Measurements from ENCODE around the gene PADI1. TPM values are rescaled to one million over a fixed set of nuclear protein-coding genes. Genes with fewer than 3 reads are reported as not detected.

PADI1 gene
- polyA plus RNA-seq, 2 of the 4 experiments (the other 2 are of a cell fraction): 1.4 to 2.0 TPM

DNA sequence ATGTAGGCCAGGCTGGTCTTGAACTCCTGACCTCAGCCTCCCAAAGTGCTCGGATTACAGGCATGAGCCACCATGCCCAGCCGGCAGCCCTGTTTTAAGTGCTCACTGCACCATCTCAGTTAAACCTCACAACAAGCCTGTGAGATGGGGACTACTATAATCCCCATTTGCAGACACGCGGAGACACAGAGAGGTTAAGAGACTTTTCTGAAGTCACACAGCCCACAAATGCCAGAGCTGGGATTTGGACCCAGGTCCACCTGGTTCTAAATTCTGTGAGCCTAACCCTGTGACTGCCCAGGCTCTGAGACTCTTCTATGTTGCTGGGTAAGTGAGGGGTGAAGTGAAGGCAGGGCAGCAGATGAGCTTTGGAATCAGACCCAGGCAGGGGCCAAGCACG, 6.4 kb downstream of the PADI1 start:
- Histone ChIP-seq H3K4me3 (no peak overlapping the region), H3K27ac (peak overlapping the region in 1 of 2 experiments; percentile 81; a peak in 3 of 6 replicates), H3K4me1 (peaks cover 61% of the 10 kb centered on the region), H3K4me2 (no peak overlapping the region), H3K9me3 (no peaks in the 10 kb centered on the region)
- DNase-seq (ENCODE audit: low read depth in 1 of 2, low spot score in 1 of 2): no peak
- TF ChIP-seq RFX5 (IDR thresholded peaks at IDR 0.05): no peak
- TF ChIP-seq ZFP36 (IDR thresholded peaks at IDR 0.05; ENCODE audit: borderline replicate concordance, partially characterized antibody): peak; percentile 19
- WGBS (ENCODE audit: missing lambda C conversion rate): 89% methylated on average over 5 of the region's 5 CpGs
- no peak for ATAC-seq
- ChIA-PET POLR2A (no interaction called here), CTCF (interaction anchor here (1.0 to 5.0 kb wide), 4 partner anchors 12 to 85 kb away, joined by 5 to 18 read pairs (median 5); no protein-coding TSS in a partner anchor)
- FAIRE-seq: no peak

DNA sequence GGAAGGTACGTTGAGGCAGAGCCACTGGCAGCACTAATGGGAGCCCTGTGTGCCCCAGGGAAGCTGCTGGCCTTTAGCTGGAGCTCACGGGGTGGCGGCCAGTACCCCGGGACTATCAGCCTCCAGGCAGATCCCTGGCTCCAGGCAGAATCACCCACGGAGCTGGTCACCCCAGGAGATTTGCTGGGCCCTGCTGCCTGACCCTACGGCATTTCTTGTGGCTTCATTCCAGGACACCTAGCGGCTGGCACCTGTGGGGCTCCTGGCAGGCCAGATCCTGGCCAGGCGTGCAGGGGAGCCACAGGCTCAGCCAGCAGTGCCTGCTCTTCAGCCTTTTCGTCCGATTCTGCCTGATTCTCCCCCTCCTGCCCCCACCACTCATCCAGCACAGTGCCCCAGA, 7.1 kb downstream of the PADI1 start:
- ChIA-PET CTCF (interaction anchor here (1.0 to 5.0 kb wide), 4 partner anchors 11 to 86 kb away, joined by 5 to 18 read pairs (median 5); no protein-coding TSS in a partner anchor), POLR2A (no interaction called here)
- Histone ChIP-seq H3K9me3 (no peaks in the 10 kb centered on the region), H3K27ac (peak overlapping the region in 1 of 2 experiments; percentile 81; a peak in 3 of 6 replicates), H3K4me1 (peaks cover 58% of the 10 kb centered on the region), H3K4me2 (no peak overlapping the region), H3K4me3 (no peak overlapping the region)
- FAIRE-seq (no peak), ATAC-seq (no peak), DNase-seq (ENCODE audit: low read depth in 1 of 2, low spot score in 1 of 2) (no peak)
- no peak for TF ChIP-seq HDAC2 (IDR thresholded peaks at IDR 0.05)
- no peak for TF ChIP-seq FOSL2 (IDR thresholded peaks at IDR 0.05)
- TF ChIP-seq FOSL2 (CRISPR knock-in tag; IDR thresholded peaks at IDR 0.05): no peak
- no peak for TF ChIP-seq JUN (IDR thresholded peaks at IDR 0.05)
- TF ChIP-seq ZC3H11A (IDR thresholded peaks at IDR 0.05): no peak
- TF ChIP-seq MAFK (IDR thresholded peaks at IDR 0.05; ENCODE audit: partially characterized antibody): no peak
- TF ChIP-seq NPAS2 (CRISPR knock-in tag; IDR thresholded peaks at IDR 0.05; ENCODE audit: borderline replicate concordance): no peak
- no peak for TF ChIP-seq MAZ (IDR thresholded peaks at IDR 0.05; ENCODE audit: borderline replicate concordance, low read depth, low read length)
- no peak for TF ChIP-seq CEBPB (IDR thresholded peaks at IDR 0.05)
- TF ChIP-seq ZNF302 (CRISPR knock-in tag; IDR thresholded peaks at IDR 0.05): no peak
- WGBS (ENCODE audit: missing lambda C conversion rate): 62% methylated on average over 9 of the region's 10 CpGs

DNA sequence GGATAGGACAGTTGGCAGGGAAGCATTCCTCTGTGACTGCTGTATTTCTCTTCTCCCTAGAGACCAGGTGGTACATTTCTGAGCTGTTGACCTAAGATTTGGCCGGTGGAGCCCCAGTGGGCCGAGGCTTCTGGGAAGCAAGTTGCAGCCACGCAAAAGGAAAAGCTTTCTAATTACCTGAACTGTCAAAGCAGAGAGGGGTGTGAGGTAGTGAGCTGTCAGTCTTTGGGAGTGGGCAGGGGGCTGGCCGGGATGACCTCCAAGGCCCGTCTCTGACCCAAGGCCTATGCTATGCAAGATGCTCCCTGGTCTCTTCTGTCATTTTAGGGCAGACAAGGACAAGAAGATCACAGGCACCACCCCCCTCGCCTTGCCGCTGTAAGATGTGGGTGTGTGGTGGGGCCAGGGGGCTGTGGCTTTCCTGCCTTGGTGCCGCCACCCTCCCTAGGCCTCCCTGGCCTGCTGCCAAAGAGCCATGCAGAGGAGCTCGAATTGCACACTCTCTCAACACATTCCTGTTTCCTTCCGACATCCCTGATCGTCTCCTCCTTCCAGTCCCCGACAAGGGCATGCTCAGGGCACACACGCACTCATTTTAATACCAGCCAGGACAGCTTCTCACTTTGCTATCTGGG, 7.7 kb downstream of the PADI1 start:
- TF ChIP-seq TP53 (CRISPR knock-in tag; IDR thresholded peaks at IDR 0.05): no peak
- FAIRE-seq (no peak), ATAC-seq (no peak), DNase-seq (ENCODE audit: low read depth in 1 of 2, low spot score in 1 of 2) (no peak)
- Histone ChIP-seq H3K4me3 (no peak overlapping the region), H3K4me1 (peaks cover 52% of the 10 kb centered on the region), H3K9me3 (no peaks in the 10 kb centered on the region), H3K4me2 (0 out of 3 replicates have a peak overlapping the region, but pooled peaks have one; percentile 12), H3K27ac (peak overlapping the region in 1 of 2 experiments; percentile 81; a peak in 3 of 6 replicates)
- POLR2A ChIA-PET: no interaction called here
- CTCF ChIA-PET: interaction anchor here (1.3 to 5.0 kb wide), 3 partner anchors 9 to 87 kb away, joined by 4 to 18 read pairs (median 5); no protein-coding TSS in a partner anchor
- WGBS (ENCODE audit: missing lambda C conversion rate): 64% methylated on average over 13 of the region's 13 CpGs

DNA sequence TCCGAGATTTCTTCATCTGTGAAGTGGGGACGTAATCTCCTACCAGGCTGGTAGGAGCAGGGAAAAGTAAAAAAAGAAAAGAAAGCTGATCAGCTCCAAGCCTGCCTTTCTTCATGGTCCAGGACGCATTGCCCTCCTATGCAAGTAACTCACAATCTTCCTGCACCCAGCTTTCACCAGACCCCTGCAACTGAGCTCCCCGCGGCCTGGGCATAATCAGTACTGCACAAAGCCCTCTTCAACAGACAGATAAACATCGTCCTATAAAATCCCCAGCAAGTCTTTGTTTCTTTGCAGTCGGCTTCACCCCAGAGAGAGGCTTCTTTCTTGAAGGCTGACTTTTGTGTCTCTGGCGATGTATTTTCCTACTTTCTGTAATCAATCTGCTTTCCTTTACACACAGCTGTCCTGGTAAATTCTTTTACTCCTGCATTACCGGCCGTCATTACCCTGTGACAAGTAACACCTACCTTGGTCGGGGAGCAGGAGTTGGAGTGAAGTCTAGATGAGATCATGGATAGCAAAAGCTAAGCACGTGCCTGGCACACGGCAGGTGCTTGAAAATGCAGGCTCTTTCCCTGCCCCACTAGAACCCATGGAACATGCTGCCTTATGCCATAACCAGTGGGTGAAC, 8.3 kb downstream of the PADI1 start:
- Histone ChIP-seq H3K4me3 (no peak overlapping the region), H3K4me2 (no peak overlapping the region), H3K4me1 (peaks cover 46% of the 10 kb centered on the region), H3K27ac (peak overlapping the region in 1 of 2 experiments; percentile 81; a peak in 3 of 6 replicates), H3K9me3 (no peaks in the 10 kb centered on the region)
- 87% methylated on average over 11 of the region's 13 CpGs for WGBS (ENCODE audit: missing lambda C conversion rate)
- no peak for DNase-seq (ENCODE audit: low read depth in 1 of 2, low spot score in 1 of 2)
- FAIRE-seq: no peak
- no peak for ATAC-seq
- ChIA-PET CTCF (interaction anchor here (1.3 to 5.0 kb wide), 3 partner anchors 9 to 88 kb away, joined by 4 to 18 read pairs (median 5); no protein-coding TSS in a partner anchor), POLR2A (no interaction called here)
- TF ChIP-seq HEYL (CRISPR knock-in tag; IDR thresholded peaks at IDR 0.05) (no peak), EHMT2 (IDR thresholded peaks at IDR 0.05; ENCODE audit: low read depth) (no peak), RFX5 (IDR thresholded peaks at IDR 0.05) (no peak), SREBF2 (IDR thresholded peaks at IDR 0.05) (no peak), CBX8 (IDR thresholded peaks at IDR 0.05) (no peak), ESRRA (IDR thresholded peaks at IDR 0.05; ENCODE audit: borderline replicate concordance, low read length) (no peak), TP53 (CRISPR knock-in tag; IDR thresholded peaks at IDR 0.05) (no peak), EP300 (IDR thresholded peaks at IDR 0.05) (no peak), RARB (CRISPR knock-in tag; IDR thresholded peaks at IDR 0.05) (no peak), NFE2L2 (conservative IDR thresholded peaks at IDR 0.05; ENCODE audit: low read length) (no peak), EHF (CRISPR knock-in tag; IDR thresholded peaks at IDR 0.05) (no peak), RCOR1 (IDR thresholded peaks at IDR 0.05; ENCODE audit: low read depth, low read length) (no peak), ZFP36 (IDR thresholded peaks at IDR 0.05; ENCODE audit: borderline replicate concordance, partially characterized antibody) (no peak), GATA3 (IDR thresholded peaks at IDR 0.05; ENCODE audit: borderline replicate concordance) (no peak)
- TF ChIP-seq, protein P1, sequence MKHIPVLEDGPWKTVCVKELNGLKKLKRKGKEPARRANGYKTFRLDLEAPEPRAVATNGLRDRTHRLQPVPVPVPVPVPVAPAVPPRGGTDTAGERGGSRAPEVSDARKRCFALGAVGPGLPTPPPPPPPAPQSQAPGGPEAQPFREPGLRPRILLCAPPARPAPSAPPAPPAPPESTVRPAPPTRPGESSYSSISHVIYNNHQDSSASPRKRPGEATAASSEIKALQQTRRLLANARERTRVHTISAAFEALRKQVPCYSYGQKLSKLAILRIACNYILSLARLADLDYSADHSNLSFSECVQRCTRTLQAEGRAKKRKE (CRISPR knock-in tag; IDR thresholded peaks at IDR 0.05; ENCODE audit: low read depth): no peak
- TF ChIP-seq, protein P2, sequence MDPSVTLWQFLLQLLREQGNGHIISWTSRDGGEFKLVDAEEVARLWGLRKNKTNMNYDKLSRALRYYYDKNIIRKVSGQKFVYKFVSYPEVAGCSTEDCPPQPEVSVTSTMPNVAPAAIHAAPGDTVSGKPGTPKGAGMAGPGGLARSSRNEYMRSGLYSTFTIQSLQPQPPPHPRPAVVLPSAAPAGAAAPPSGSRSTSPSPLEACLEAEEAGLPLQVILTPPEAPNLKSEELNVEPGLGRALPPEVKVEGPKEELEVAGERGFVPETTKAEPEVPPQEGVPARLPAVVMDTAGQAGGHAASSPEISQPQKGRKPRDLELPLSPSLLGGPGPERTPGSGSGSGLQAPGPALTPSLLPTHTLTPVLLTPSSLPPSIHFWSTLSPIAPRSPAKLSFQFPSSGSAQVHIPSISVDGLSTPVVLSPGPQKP (IDR thresholded peaks at IDR 0.05; ENCODE audit: low read depth, low read length): no peak
- TF ChIP-seq, protein P3, sequence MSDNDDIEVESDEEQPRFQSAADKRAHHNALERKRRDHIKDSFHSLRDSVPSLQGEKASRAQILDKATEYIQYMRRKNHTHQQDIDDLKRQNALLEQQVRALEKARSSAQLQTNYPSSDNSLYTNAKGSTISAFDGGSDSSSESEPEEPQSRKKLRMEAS (IDR thresholded peaks at IDR 0.05): no peak
